ENCODE data around the gene TRIM10.
"Not testable (repeated sequence)": the region's sequence is repeated elsewhere in the genome, so short reads cannot be mapped to it uniquely, and the experiment has no call there.

Gene TRIM10

GRCh38 chr6:30127238-30128093 lies 33.5 kb downstream of the TRIM10 start:
- no peak for DNase-seq

DNA sequence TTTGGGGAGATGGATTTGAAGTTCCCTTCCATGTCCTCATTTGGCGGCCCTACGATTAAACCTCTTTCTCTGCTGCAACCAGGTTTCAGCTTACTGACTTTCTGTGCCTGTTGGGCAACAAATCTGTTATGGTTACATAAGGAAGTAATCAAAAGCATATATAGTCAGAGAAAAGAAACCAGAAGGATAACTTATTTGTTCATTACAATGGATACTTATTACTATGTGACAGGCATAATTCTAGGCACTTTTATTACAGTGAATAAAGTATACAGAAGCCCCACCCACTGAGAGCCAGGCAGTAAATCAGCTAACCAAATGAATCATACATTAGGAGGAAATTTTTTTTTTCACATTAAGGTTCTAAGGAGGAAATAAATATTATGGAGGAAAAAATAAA lies 38.5 kb downstream of the TRIM10 start:
- no peak for DNase-seq

DNA sequence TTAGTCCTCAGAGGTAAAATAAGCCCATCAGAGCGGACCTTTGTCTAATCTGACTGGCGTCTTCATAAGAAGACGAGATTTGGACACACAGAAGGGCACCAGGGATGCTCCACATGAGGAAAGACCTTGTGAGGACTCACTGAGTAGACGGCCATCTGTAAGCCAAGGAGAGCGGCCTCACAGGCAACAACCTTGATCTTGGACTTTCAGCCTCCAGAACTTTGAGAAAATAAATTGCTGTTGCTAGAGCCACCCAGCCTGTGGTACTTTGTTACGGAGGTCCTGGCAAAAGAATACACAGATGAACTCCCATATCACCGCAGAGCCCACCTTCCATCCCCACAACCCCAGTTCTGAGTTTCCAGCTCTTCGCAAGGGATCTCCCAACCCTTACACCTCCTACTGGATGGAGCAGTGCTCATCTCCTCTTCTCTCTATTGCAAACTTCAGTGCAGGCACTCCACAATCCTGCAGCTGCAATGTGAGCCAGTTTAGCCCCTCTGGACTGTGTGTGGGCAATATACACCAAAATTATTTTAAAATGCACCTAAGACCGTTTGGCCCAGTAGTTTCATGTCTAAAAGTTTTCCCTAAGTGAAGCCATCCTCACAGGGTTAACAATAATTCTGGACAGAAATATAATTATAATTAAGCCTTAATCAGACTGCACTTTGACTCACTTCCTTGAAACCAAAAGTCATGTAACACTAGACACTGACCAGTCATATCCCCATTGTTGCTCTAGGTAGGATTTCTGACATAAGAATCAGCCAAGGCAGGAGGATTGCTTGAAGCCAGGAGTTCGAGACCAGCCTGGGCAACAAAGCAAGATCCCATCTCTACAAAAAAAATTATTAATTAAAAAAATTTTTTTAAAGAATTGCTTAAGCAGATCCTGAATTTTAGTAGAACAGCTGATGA lies 39.3 kb downstream of the TRIM10 start:
- DNase-seq = no peak

- DNase-seq = not testable (repeated sequence)
Observed at GRCh38 chr6:30118691-30119090, 42.3 kb downstream of the TRIM10 start.

DNA sequence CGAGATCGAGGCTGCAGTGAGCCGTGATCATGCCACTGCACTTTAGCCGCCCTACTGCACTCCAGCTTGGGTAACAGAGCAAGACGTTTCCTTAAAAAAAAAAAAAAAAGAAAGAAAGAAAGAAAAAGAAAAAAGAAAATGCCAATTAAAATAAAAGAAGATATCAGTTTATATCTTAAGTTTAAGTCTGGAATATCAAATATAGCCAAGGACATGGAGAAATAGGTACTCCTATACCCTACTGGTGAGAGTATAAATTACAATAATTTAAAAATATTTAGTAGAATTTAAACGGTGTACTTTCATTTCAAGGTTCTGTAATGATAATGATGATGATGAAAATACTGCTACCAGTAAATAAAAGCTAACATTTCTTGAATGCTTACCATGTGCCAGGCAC lies 44.3 kb downstream of the TRIM10 start:
- no peak for DNase-seq

GRCh38 chr6:30113841-30114240 lies 47.2 kb downstream of the TRIM10 start:
- no peak for DNase-seq

GRCh38 chr6:30113003-30113759 lies 47.8 kb downstream of the TRIM10 start, which contains the start of gene TRIM31:
Gene TRIM31 (minus strand): TSS chr6:30113090. CDS start chr6:30112805, 285 bp downstream.
- DNase-seq = no peak

DNA sequence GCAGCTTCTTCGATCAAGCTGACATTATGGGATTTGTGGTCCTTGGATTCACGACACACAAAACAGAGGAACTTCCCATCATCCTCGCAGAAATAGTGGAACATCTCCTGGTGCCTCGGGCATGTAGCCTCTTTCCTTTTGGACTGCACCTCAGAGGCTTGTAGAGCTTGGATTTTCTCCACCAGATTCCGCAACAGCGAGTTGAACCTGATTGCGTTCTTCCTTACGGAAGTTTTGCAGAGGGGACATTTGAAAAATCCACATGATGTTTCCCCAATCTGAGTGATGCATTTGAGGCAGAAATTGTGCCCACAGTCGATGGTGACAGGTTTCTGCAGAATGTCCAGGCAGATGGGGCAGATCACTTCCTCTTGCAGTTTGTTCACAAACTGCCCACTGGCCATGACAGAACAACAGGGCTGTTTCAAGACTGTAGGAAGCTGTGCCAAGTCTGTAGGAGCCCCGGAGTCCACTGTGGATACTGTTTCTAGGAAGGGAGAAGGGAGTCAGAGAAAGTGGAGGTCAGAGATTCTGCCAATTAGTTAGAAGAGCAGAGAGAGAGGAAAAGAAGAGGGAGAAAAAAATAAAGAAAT lies 48.5 kb downstream of the TRIM10 start:
- no peak for DNase-seq

DNA sequence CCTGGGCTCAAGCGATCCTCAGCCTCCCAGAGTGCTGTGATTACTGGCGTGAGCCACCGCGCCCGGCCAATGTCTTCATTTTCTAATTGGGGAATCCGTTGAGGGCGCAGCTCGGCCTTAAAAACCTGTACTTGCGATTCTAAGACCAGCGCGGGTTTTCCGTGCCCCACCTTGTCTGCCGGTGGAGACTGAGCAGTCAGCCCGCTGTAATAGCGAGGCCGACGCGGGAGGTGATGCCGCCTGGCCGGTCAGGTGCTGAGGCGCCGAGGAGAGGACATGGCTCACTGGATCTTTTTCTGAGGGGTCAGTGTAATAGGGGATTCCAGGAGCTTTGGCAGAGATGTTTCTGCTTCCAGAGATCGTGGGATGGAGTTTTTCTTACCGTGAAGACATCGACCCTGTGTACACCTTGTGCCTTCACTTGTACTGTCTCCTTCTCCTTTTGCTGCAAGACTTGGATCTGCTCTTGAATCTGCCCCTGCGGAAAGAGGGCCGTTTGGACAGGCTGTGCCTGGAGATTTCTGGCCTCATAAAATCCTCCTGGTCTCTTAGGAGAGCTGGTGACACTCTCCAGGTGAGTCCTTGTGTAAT lies 49.6 kb downstream of the TRIM10 start:
- DNase-seq = no peak

GRCh38 chr6:30104661-30105060 lies 56.4 kb downstream of the TRIM10 start:
- DNase-seq = no peak

DNA sequence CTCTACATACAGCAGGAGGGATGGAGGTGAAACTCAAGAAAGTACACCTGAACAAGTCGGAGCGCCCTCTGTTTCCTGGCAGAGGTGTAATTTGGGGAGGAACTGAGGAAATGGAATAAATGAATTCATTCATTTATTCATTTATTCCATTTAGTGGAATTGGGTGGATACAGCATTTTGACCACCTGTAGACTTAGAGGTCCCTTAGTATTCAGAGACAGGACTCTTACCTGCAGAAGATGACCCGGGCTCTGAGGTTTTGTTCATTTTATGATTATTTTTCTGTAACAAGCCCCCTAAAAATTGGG lies 57.2 kb downstream of the TRIM10 start:
- DNase-seq = no peak

DNA sequence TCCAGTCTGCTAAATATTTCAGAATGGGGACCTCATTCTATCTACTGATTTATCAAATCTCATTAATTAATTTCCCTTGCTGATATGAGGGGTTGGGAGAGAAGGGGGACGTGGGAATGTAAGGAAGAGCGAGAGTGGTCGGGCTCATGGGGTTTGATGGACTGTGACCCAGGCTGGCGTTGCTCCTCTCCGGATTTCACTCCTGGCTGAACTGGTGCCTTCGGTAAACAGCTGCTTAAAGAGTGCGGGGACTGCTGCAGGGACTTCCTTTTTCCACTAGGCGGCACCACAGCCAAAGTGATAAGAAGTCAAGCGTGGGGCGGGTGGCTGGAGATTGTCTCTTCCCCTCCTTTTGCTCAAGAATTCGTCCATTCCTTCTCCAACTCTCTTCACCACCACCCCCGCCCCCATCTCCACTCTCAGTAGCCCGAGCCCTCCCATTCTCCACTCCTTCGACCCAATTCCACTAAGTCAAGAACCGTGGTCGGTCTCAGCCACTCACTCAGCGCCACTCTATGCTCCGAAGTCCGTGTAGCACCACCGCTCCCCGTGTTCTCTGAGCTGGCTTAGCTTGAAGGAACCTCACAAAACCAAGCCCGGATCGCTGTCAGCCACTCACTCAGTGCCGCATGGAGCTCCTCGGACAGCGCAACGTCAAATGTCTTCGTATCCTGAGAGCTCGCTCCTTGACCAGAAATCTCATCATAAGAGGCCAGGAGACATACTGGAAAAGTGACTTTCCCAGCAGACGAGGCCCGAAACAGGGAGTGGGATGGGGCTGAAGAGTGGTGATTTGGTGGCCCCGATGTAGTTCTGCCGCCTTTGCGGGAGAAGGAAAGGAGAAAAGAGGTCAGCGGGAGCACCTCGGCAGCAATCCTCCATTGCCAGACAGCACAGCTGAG lies 57.8 kb downstream of the TRIM10 start:
- peak; percentile 75 for DNase-seq

- no peak for DNase-seq
Observed at GRCh38 chr6:30102414-30102969, 58.5 kb downstream of the TRIM10 start.

All from NCI-H774 (cell line).